Stimulated activated naive CD8-positive, alpha-beta T cell treated with anti-CD3 and anti-CD28 coated beads, Interleukin-15, amount 100 ng/mL, for 72 hours (primary cell): Measurements from ENCODE around the gene HPSE2.

ENCODE experiments used
- ATAC-seq: fragments of 150-1000 bp; cut with Tn5 transposase; 2 replicates; pipeline ENCODE4 v1.10.0; 2021; ENCODE audit warnings: mild to moderate bottlenecking, moderate library complexity
- DNase-seq, 2 donors: peaks; one replicate each; pipeline ENCODE4 v3.0.0; 2021 to 2022
- H3K27ac Mint-ChIP-seq, 2 donors: one replicate each; pipeline ENCODE4 v1.8.0; 2022; ENCODE audit warnings: mild to moderate bottlenecking in 2 of 2, mixed read lengths in 2 of 2, moderate library complexity in 2 of 2
- H3K27me3 Mint-ChIP-seq: one replicate; pipeline ENCODE4 v1.8.0; 2022; ENCODE audit warnings: mixed read lengths
- H3K4me1 Mint-ChIP-seq: one replicate; pipeline ENCODE4 v1.8.0; 2022; ENCODE audit warnings: mild to moderate bottlenecking, mixed read lengths
- H3K4me3 Mint-ChIP-seq, 2 donors: one replicate each; pipeline ENCODE4 v1.8.0; 2022; ENCODE audit warnings: mild to moderate bottlenecking in 2 of 2, mixed read lengths in 2 of 2, moderate library complexity in 1 of 2
- H3K9me3 Mint-ChIP-seq, 2 donors: one replicate each; pipeline ENCODE4 v1.8.0; 2022; ENCODE audit warnings: mixed read lengths in 2 of 2

HPSE2 gene

GRCh38 chr10:98417481-98417959 is 818.1 kb downstream of the HPSE2 start:
- H3K27me3 Mint-ChIP-seq: no peaks in the 10 kb centered on the region
- H3K4me1 Mint-ChIP-seq: peaks cover 17% of the 10 kb centered on the region
- H3K9me3 Mint-ChIP-seq: no peaks in the 10 kb centered on the region
- no peak for DNase-seq
- no peak for ATAC-seq
- H3K4me3 Mint-ChIP-seq: no peak overlapping the region
- peak overlapping the region in 1 of 2 donors; percentile 76 for H3K27ac Mint-ChIP-seq

- no peaks in the 10 kb centered on the region for H3K27me3 Mint-ChIP-seq
- DNase-seq: no peak
- H3K4me1 Mint-ChIP-seq: peaks cover 17% of the 10 kb centered on the region
- H3K9me3 Mint-ChIP-seq: no peaks in the 10 kb centered on the region
- peak overlapping the region in 1 of 2 donors; percentile 76 for H3K27ac Mint-ChIP-seq
- no peak for ATAC-seq
- no peak overlapping the region for H3K4me3 Mint-ChIP-seq
Observed at GRCh38 chr10:98416606-98417388, 818.9 kb downstream of the HPSE2 start.

GRCh38 chr10:98415731-98416119 is 819.9 kb downstream of the HPSE2 start:
- Mint-ChIP-seq H3K9me3 (no peaks in the 10 kb centered on the region), H3K4me3 (peak overlapping the region in 1 of 2 donors; percentile 49), H3K4me1 (peaks cover 17% of the 10 kb centered on the region), H3K27me3 (no peaks in the 10 kb centered on the region), H3K27ac (no peak overlapping the region)
- ATAC-seq: no peak
- no peak for DNase-seq

- DNase-seq (peak; percentile 50 to 58), ATAC-seq (peak; percentile 89)
- Mint-ChIP-seq H3K4me1 (peaks cover 17% of the 10 kb centered on the region), H3K27me3 (no peaks in the 10 kb centered on the region), H3K9me3 (no peaks in the 10 kb centered on the region), H3K27ac (peak within 1 kb of the TSS; percentile 91 to 98), H3K4me3 (peak within 1 kb of the TSS; percentile 82 to 98)
Observed at GRCh38 chr10:98414932-98415730, 820.5 kb downstream of the HPSE2 start, which contains the start of gene PYROXD2. PYROXD2 (minus strand) TSS chr10:98415182; CDS start chr10:98415135, 47 bp downstream.

- no peaks in the 10 kb centered on the region for H3K9me3 Mint-ChIP-seq
- peak overlapping the region; percentile 82 to 98 for H3K4me3 Mint-ChIP-seq
- no peaks in the 10 kb centered on the region for H3K27me3 Mint-ChIP-seq
- peak overlapping the region; percentile 91 to 98 for H3K27ac Mint-ChIP-seq
- H3K4me1 Mint-ChIP-seq: peaks cover 17% of the 10 kb centered on the region
- DNase-seq (no peak), ATAC-seq (peak; percentile 31)
Observed at GRCh38 chr10:98414578-98414931, 821.1 kb downstream of the HPSE2 start.

- DNase-seq (no peak), ATAC-seq (no peak)
- H3K4me1 Mint-ChIP-seq: peaks cover 17% of the 10 kb centered on the region
- no peak overlapping the region for H3K27ac Mint-ChIP-seq
- H3K9me3 Mint-ChIP-seq: no peaks in the 10 kb centered on the region
- H3K27me3 Mint-ChIP-seq: no peaks in the 10 kb centered on the region
- no peak overlapping the region for H3K4me3 Mint-ChIP-seq
Observed at GRCh38 chr10:98411768-98412167, 823.9 kb downstream of the HPSE2 start.

- ATAC-seq (no peak), DNase-seq (no peak)
- no peaks in the 10 kb centered on the region for H3K27me3 Mint-ChIP-seq
- H3K4me3 Mint-ChIP-seq: no peak overlapping the region
- no peaks in the 10 kb centered on the region for H3K9me3 Mint-ChIP-seq
- H3K4me1 Mint-ChIP-seq: peaks cover 17% of the 10 kb centered on the region
- no peak overlapping the region for H3K27ac Mint-ChIP-seq
Observed at GRCh38 chr10:98411166-98411565, 824.5 kb downstream of the HPSE2 start.

GRCh38 chr10:98410759-98411158 is 824.9 kb downstream of the HPSE2 start:
- Mint-ChIP-seq H3K4me1 (peaks cover 17% of the 10 kb centered on the region), H3K27me3 (no peaks in the 10 kb centered on the region), H3K4me3 (no peak overlapping the region), H3K27ac (no peak overlapping the region), H3K9me3 (no peaks in the 10 kb centered on the region)
- DNase-seq (no peak), ATAC-seq (no peak)

- no peaks in the 10 kb centered on the region for H3K9me3 Mint-ChIP-seq
- DNase-seq: no peak
- H3K4me3 Mint-ChIP-seq: no peak overlapping the region
- H3K4me1 Mint-ChIP-seq: peaks cover 17% of the 10 kb centered on the region
- ATAC-seq: no peak
- no peak overlapping the region for H3K27ac Mint-ChIP-seq
- H3K27me3 Mint-ChIP-seq: no peaks in the 10 kb centered on the region
Observed at GRCh38 chr10:98410135-98410743, 825.4 kb downstream of the HPSE2 start.

GRCh38 chr10:98408799-98409198 is 826.9 kb downstream of the HPSE2 start:
- ATAC-seq (no peak), DNase-seq (no peak)
- Mint-ChIP-seq H3K27ac (peak overlapping the region in 1 of 2 donors; percentile 14), H3K27me3 (no peaks in the 10 kb centered on the region), H3K4me1 (peaks cover 18% of the 10 kb centered on the region), H3K4me3 (no peak overlapping the region), H3K9me3 (no peaks in the 10 kb centered on the region)

- no peaks in the 10 kb centered on the region for H3K9me3 Mint-ChIP-seq
- no peak overlapping the region for H3K4me3 Mint-ChIP-seq
- ATAC-seq (no peak), DNase-seq (no peak)
- H3K27ac Mint-ChIP-seq: peak overlapping the region in 1 of 2 donors; percentile 93
- peaks cover 25% of the 10 kb centered on the region for H3K4me1 Mint-ChIP-seq
- no peaks in the 10 kb centered on the region for H3K27me3 Mint-ChIP-seq
Observed at GRCh38 chr10:98407744-98408241, 827.9 kb downstream of the HPSE2 start.
